SW 1271 (cell line): ENCODE data around the gene RAB30.
"Not testable (repeated sequence)": the region's sequence is repeated elsewhere in the genome, so short reads cannot be mapped to it uniquely, and the experiment has no call there.

Experiments used
- DNase-seq, 2 experiments: peaks; one replicate each; lab custom pipeline; 2025; lab: John Stamatoyannopoulos, UW

The RAB30 gene

GRCh38 chr11:82981852-82982251, 89.8 kb downstream of the RAB30 start:
- DNase-seq: no peak

- no peak for DNase-seq
Observed at GRCh38 chr11:82980947-82981346, 90.8 kb downstream of the RAB30 start.

GRCh38 chr11:82980292-82980691, 91.4 kb downstream of the RAB30 start:
- DNase-seq: peak; percentile 79 to 96

- no peak for DNase-seq
Observed at GRCh38 chr11:82979824-82980223, 91.9 kb downstream of the RAB30 start.

GRCh38 chr11:82978422-82979099, 93.1 kb downstream of the RAB30 start:
- no peak for DNase-seq

- no peak for DNase-seq
Observed at GRCh38 chr11:82976786-82977185, 94.9 kb downstream of the RAB30 start.

- DNase-seq: no peak
Observed at GRCh38 chr11:82975882-82976281, 95.8 kb downstream of the RAB30 start.

- no peak for DNase-seq
Observed at GRCh38 chr11:82974851-82975250, 96.8 kb downstream of the RAB30 start.

- DNase-seq: no peak
Observed at GRCh38 chr11:82974135-82974534, 97.6 kb downstream of the RAB30 start.

GRCh38 chr11:82972103-82972502, 99.6 kb downstream of the RAB30 start:
- DNase-seq: no peak

- not testable (repeated sequence) for DNase-seq
Observed at GRCh38 chr11:82971519-82971946, 100.2 kb downstream of the RAB30 start.

GRCh38 chr11:82970507-82971083, 101.1 kb downstream of the RAB30 start:
- not testable (repeated sequence) for DNase-seq

- no peak for DNase-seq
Observed at GRCh38 chr11:82969811-82970210, 101.9 kb downstream of the RAB30 start.

GRCh38 chr11:82967381-82967780, 104.3 kb downstream of the RAB30 start:
- no peak for DNase-seq

- not testable (repeated sequence) for DNase-seq
Observed at GRCh38 chr11:82962021-82962420, 109.7 kb downstream of the RAB30 start.

GRCh38 chr11:82960779-82961143, 110.9 kb downstream of the RAB30 start:
- no peak for DNase-seq

- no peak for DNase-seq
Observed at GRCh38 chr11:82959987-82960778, 111.5 kb downstream of the RAB30 start.

- DNase-seq: not testable (repeated sequence)
Observed at GRCh38 chr11:82955736-82956453, 115.8 kb downstream of the RAB30 start.

- DNase-seq: not testable (repeated sequence)
Observed at GRCh38 chr11:82950502-82950901, 121.2 kb downstream of the RAB30 start.

- no peak for DNase-seq
Observed at GRCh38 chr11:82949352-82949751, 122.3 kb downstream of the RAB30 start.

- no peak for DNase-seq
Observed at GRCh38 chr11:82945682-82946081, 126.0 kb downstream of the RAB30 start.

GRCh38 chr11:82945041-82945440, 126.7 kb downstream of the RAB30 start:
- DNase-seq: not testable (repeated sequence)
